Vagina (tissue), 2 donors: Measurements from ENCODE around the gene LAMB3. TPM values are rescaled to one million over a fixed set of nuclear protein-coding genes. Genes with fewer than 3 reads are reported as not detected.

Experiments
- DNase-seq, 2 donors: peaks; one replicate each; pipeline ENCODE4 v3.0.0-alpha.2; 2017; ENCODE audit errors: extremely low spot score in 2 of 2
- H3K27ac ChIP-seq: fragments of 200-600 bp; sonication (generic); one replicate; pipeline ENCODE4 v1.5.1; 2019
- H3K27me3 ChIP-seq: fragments of 200-600 bp; sonication (generic); one replicate; pipeline ENCODE4 v1.5.1; 2019
- H3K36me3 ChIP-seq, 2 donors: fragments of 200-600 bp; sonication (generic); one replicate each; pipeline ENCODE4 v1.5.1; 2017 to 2019
- H3K4me1 ChIP-seq: fragments of 200-600 bp; sonication (generic); one replicate; pipeline ENCODE4 v1.5.1; 2019
- H3K4me3 ChIP-seq, 2 donors: fragments of 200-600 bp; sonication (generic); 1 replicate in 1 of 2; 2 replicates in 1 of 2; pipeline ENCODE4 v1.5.1; 2016 to 2019
- H3K9me3 ChIP-seq: fragments of 200-600 bp; sonication (generic); one replicate; pipeline ENCODE4 v1.5.1; 2019
- POLR2A ChIP-seq, 2 donors: fragments of 450-650 bp; IDR thresholded peaks; one replicate each; pipeline ENCODE4 v1.6.1; 2017; ENCODE audit warnings: antibody characterized with exemption in 2 of 2, mild to moderate bottlenecking in 2 of 2, moderate library complexity in 2 of 2
- POLR2AphosphoS5 ChIP-seq, 2 donors: sonication (generic); formaldehyde crosslinking; IDR thresholded peaks; one replicate each; pipeline ENCODE4 v1.9.0; 2017; ENCODE audit warnings: antibody characterized with exemption in 2 of 2, mild to moderate bottlenecking in 2 of 2, low read depth in 1 of 2; ENCODE audit not compliant: insufficient read depth in 1 of 2
- intact Hi-C: fragments of 100-400 bp; cut with DNase I; formaldehyde crosslinking; loops from one replicate; pipeline ENCODE4 v1.15.1; 2023
- total RNA-seq: library from RNA; depleted of rRNA; stranded (reverse); fragments of >200 nt; gene quantifications from one replicate; pipeline ENCODE4 v1.2.3, GENCODE V29; 2016
- TF ChIP-seq, protein P1 (sequence below), 3 experiments: fragments of 450-650 bp in 2 of 3; fragments of 200-600 bp in 1 of 3; sonication (generic) in 1 of 3; IDR thresholded peaks; one replicate each; pipeline ENCODE4 v1.5.1; 2017 to 2019; ENCODE audit warnings: antibody characterized with exemption in 3 of 3, mild to moderate bottlenecking in 2 of 3, moderate library complexity in 2 of 3

Gene LAMB3
- total RNA-seq, 1 donor from 2014 or later: 68.8 TPM

DNA sequence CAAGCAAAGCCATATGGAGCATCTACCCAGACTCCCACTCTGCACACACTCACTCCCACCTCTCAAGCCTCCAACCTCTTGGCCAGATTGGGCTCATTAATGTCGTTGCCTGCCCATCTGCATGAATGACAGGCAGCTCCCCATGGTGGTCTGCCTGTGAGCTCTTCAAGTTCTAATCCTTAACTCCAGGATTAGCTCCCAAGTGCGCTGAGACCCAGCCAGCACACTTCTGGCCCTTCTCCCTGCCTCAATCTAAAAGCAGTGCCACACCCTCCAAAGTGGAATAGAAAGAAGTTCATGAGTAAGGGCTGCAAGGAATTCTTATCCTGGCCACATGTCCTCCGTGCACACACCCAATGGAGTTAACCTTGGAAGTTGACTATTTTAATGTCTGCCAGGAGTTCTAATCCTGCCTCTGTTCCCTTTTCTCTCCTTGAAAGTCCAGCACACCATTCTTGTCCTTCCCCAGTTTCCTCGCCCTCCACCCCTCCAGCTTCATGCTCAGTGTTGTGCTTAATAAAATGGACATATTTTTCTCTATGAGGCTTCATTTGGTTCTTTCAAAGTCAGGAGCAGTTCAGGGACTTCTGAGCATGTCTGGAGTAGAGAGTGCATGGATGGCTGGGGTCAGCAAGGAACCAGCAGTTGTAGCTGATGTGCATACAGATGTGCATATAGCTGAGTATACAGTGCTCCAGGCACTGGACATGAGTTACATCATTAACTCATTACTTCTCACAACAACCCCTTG is 38.6 kb downstream of the LAMB3 start:
- H3K36me3 ChIP-seq: no peaks in the 10 kb centered on the region
- DNase-seq: no peak

GRCh38 chr1:209612646-209613399 is 39.4 kb downstream of the LAMB3 start:
- H3K27ac ChIP-seq: no peak overlapping the region
- no peak for DNase-seq
- H3K4me3 ChIP-seq: no peak overlapping the region
- no peaks in the 10 kb centered on the region for H3K9me3 ChIP-seq
- TF ChIP-seq, protein P1, sequence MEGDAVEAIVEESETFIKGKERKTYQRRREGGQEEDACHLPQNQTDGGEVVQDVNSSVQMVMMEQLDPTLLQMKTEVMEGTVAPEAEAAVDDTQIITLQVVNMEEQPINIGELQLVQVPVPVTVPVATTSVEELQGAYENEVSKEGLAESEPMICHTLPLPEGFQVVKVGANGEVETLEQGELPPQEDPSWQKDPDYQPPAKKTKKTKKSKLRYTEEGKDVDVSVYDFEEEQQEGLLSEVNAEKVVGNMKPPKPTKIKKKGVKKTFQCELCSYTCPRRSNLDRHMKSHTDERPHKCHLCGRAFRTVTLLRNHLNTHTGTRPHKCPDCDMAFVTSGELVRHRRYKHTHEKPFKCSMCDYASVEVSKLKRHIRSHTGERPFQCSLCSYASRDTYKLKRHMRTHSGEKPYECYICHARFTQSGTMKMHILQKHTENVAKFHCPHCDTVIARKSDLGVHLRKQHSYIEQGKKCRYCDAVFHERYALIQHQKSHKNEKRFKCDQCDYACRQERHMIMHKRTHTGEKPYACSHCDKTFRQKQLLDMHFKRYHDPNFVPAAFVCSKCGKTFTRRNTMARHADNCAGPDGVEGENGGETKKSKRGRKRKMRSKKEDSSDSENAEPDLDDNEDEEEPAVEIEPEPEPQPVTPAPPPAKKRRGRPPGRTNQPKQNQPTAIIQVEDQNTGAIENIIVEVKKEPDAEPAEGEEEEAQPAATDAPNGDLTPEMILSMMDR (IDR thresholded peaks at IDR 0.05): no peak
- TF ChIP-seq POLR2AphosphoS5 (IDR thresholded peaks at IDR 0.05; ENCODE audit: insufficient read depth in 1 of 2, low read depth in 1 of 2) (no peak), POLR2A (IDR thresholded peaks at IDR 0.05) (no peak)
- intact Hi-C loops: no loop called here
- H3K36me3 ChIP-seq: no peaks in the 10 kb centered on the region
- no peaks in the 10 kb centered on the region for H3K27me3 ChIP-seq
- no peaks in the 10 kb centered on the region for H3K4me1 ChIP-seq

More for the DNA sequence above, 38.6 kb downstream of the LAMB3 start:
- intact Hi-C loops: no loop called here
- H3K4me1 ChIP-seq: no peaks in the 10 kb centered on the region
- H3K9me3 ChIP-seq: no peaks in the 10 kb centered on the region
- no peaks in the 10 kb centered on the region for H3K27me3 ChIP-seq
- H3K27ac ChIP-seq: no peak overlapping the region
- no peak overlapping the region for H3K4me3 ChIP-seq
- TF ChIP-seq POLR2AphosphoS5 (IDR thresholded peaks at IDR 0.05; ENCODE audit: insufficient read depth in 1 of 2, low read depth in 1 of 2): no peak
- TF ChIP-seq, protein P1 (IDR thresholded peaks at IDR 0.05): no peak
- no peak for TF ChIP-seq POLR2A (IDR thresholded peaks at IDR 0.05)

DNA sequence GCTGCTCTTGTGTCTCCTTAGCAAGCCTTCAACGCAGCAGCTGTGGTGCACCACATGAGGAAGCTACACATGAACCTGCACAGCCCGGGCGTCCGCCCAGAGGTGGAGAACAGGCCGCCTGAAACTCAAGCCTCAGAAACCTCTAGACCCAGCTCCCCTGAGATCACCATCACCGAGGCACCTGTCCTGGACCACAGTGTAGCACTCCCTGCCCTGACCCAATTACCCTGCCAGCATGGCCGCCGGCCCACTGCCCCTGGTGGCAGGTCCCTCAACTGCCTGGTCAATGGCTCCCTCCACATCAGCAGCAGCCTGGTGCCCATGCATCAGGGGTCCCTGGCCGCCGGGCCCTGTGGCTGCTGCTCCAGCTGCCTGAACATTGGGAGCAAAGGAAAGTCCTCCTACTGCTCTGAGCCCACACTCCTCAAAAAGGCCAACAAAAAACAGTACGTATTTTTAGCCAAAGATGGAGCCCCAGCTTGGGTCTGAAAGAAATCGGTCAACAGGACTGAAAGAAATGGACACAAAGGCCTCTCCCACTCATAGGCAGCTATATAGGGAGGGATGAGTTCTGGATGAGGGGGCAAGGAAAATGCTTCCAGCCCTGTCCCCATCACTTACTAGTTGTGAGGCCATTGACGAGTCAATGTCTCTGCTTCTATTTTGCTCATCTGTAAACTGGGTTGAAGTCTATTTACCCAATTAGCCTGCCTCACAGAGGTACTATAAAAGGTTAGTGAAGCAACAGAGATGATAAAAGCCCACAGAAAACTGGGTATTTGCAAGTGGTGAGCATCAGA is 40.3 kb downstream of the LAMB3 start:
- Histone ChIP-seq H3K27me3 (no peaks in the 10 kb centered on the region), H3K9me3 (no peaks in the 10 kb centered on the region), H3K4me1 (no peaks in the 10 kb centered on the region), H3K27ac (no peak overlapping the region), H3K4me3 (no peak overlapping the region), H3K36me3 (no peaks in the 10 kb centered on the region)
- TF ChIP-seq, protein P1 (IDR thresholded peaks at IDR 0.05): no peak
- TF ChIP-seq POLR2AphosphoS5 (IDR thresholded peaks at IDR 0.05; ENCODE audit: insufficient read depth in 1 of 2, low read depth in 1 of 2) (no peak), POLR2A (IDR thresholded peaks at IDR 0.05) (no peak)
- intact Hi-C loops: no loop called here
- no peak for DNase-seq

DNA sequence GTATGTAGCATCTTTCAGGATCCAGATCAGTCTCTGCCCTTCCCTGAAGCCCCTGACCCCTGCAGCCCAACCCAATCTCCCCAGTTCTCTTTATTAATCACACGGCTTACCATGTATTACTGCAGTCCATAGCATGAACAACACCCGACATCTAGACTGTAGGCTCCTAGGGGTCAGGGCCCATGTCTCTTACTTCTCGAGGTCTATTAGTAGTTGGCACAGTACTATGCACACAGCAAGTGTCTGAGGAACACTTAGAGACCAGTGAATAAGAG is 41.7 kb downstream of the LAMB3 start:
- Histone ChIP-seq H3K4me3 (no peak overlapping the region), H3K27ac (no peak overlapping the region), H3K4me1 (no peaks in the 10 kb centered on the region), H3K36me3 (no peaks in the 10 kb centered on the region), H3K9me3 (no peaks in the 10 kb centered on the region), H3K27me3 (no peaks in the 10 kb centered on the region)
- intact Hi-C loops: no loop called here
- no peak for DNase-seq
- no peak for TF ChIP-seq POLR2A (IDR thresholded peaks at IDR 0.05)
- TF ChIP-seq POLR2AphosphoS5 (IDR thresholded peaks at IDR 0.05; ENCODE audit: insufficient read depth in 1 of 2, low read depth in 1 of 2): no peak

DNA sequence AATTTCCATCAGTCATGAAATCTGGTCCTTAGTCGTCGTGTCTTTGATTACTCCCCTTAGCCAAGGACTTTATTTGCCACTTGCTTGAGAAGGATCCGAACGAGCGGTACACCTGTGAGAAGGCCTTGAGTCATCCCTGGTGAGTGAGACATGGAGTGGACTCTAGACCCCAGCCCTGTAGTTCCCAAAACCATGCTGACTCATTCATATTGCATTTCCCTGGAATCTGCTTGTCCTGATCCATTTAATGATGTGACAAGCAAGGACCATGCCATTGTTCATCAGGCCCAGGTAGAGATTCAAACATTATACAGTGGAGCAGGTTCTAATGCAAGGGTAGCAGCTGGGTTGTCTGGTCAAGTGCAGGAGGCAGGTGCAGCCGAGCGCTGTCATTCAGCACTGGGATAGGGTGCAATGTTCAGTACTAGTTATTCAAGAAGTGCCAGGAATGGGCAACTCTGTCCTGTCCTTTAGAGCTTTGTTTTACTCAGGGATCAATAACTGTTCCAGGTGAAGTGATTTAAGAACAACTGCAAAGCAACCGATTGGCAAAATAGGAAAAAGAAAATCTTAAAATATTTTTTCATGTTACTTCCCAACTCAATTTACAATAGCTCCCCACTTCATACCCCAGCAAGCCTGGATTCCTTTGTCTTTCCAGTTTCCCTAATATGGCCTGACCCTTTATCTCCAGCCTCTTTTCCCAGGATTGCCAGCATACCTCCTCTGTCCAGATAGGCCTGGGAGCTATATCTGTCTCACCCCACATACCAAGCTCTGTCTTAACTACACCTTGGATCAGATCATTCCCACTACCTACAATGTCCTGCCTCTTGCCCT is 42.2 kb downstream of the LAMB3 start:
- intact Hi-C loops: no loop called here
- Histone ChIP-seq H3K36me3 (no peaks in the 10 kb centered on the region), H3K27me3 (no peaks in the 10 kb centered on the region), H3K4me1 (no peaks in the 10 kb centered on the region), H3K4me3 (no peak overlapping the region), H3K27ac (no peak overlapping the region), H3K9me3 (no peaks in the 10 kb centered on the region)
- no peak for DNase-seq
- TF ChIP-seq POLR2A (IDR thresholded peaks at IDR 0.05): no peak
- TF ChIP-seq, protein P1 (IDR thresholded peaks at IDR 0.05): no peak
- no peak for TF ChIP-seq POLR2AphosphoS5 (IDR thresholded peaks at IDR 0.05; ENCODE audit: insufficient read depth in 1 of 2, low read depth in 1 of 2)
